Measurements from ENCODE around the gene RBM17. TPM values are rescaled to one million over a fixed set of nuclear protein-coding genes. Genes with fewer than 3 reads are reported as not detected.

RBM17 gene, protein sequence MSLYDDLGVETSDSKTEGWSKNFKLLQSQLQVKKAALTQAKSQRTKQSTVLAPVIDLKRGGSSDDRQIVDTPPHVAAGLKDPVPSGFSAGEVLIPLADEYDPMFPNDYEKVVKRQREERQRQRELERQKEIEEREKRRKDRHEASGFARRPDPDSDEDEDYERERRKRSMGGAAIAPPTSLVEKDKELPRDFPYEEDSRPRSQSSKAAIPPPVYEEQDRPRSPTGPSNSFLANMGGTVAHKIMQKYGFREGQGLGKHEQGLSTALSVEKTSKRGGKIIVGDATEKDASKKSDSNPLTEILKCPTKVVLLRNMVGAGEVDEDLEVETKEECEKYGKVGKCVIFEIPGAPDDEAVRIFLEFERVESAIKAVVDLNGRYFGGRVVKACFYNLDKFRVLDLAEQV
- total RNA-seq = 29.0 and 35.4 TPM in 2 replicates

DNA sequence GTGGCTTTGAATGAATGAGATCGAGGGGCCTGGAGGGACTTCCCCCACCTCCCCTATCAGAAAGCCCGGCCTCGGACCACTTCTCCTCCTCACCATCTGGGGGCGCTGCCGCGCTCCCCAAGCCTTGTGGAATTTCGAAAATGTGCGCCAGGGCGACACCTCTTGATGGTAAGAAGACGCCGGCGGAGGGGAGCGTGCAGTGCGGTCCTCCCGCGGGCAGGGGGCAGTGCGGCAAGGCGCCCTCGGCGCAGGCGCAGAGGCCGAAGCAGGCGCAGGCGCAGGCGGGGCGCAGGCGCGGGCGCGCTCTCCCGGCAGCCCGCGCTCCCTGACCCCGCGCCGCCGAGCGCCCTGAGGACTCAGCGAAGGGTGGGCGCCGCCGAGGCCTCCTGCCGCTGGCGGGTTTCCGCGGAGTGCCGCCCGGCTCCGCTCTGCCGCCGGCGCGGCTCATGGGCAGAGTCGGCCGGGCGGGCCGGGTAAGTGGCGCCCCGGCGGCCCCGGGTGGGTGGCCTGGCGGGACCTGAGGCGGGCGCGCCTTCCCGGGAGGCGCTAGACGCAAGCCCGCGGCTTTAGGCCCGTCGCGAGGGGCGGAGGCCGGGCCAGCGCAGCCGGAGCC, at the start of gene RBM17:
Gene RBM17 (plus strand): TSS at position 314 of the 613 bp plus-strand sequence. CDS start 8,032 bp downstream, outside the sequence.

DNA sequence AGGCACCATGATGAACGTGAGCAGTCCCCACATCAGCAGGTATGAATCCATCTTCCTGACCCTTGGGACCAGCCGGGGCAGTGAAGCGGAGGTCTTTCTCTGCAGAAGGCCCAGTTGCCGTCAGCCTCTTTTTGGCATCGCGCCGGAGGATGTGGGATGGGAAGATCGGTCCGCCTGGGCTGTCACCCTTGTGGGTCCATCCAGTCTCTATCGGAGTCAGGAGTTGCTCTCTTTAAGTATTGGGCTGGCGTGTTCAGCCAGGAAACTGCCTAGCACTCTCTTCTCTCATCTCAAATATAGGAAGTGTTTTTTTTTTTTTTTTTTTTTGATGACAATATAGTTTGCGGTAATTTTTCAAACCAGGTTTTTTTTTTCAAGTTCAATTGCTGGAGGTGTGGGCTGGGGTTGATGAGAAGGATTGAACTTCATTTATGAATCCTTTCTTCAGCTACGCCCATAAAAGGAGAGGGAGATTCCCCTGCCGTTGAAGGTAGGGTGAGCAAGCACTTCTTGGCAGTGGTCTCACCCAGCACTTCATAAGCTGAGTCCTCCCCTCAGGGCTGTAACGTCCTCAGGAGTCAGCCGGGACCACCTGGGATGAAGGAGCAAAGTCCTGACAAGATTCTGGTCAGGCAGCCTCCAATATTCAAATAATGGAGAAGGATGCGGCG, 26.6 kb upstream of the RBM17 start, which contains the start of gene IL2RA:
Gene IL2RA (minus strand): TSS at position 267 of the 671 bp plus-strand sequence. CDS start 216 bp downstream, at position 51.

Small RNA genes within 50 kb of the gene (small RNA-seq; reads per million reads assigned to genes)
- gene MIR3155A = not detected

Other genes with a start within 250 kb of the RBM17 start
- 7.7 and 10.6 TPM in 2 replicates for gene ANKRD16, start 199.1 kb upstream of the RBM17 start, total RNA-seq
- gene FBH1, start 198.8 kb upstream of the RBM17 start, total RNA-seq = 79.2 and 80.1 TPM in 2 replicates
- gene IL15RA, start 111.5 kb upstream of the RBM17 start, total RNA-seq = 4.5 and 9.9 TPM in 2 replicates
- not detected in 2 replicates for gene IL2RA, start 26.7 kb upstream of the RBM17 start, total RNA-seq
- 6.2 and 16.0 TPM in 2 replicates for gene PFKFB3, start 113.9 kb downstream of the RBM17 start, total RNA-seq

Measured in subcutaneous preadipocyte (primary cell).